Gastroesophageal sphincter (tissue), 4 donors: ENCODE measurements around the gene ARSH. TPM values are rescaled to one million over a fixed set of nuclear protein-coding genes. Genes with fewer than 3 reads are reported as not detected.

Experiments
- ATAC-seq: fragments of 150-250 bp; one replicate; pipeline ENCODE4 v1.9.1; 2016; ENCODE audit warnings: mild to moderate bottlenecking, moderate library complexity
- H3K27ac ChIP-seq, 4 donors: fragments of 200-600 bp; sonication (generic) in 3 of 4; 1 replicate in 3 of 4; 2 replicates in 1 of 4; pipeline ENCODE4 v1.5.1; 2016 to 2019
- H3K27me3 ChIP-seq: fragments of 200-600 bp; sonication (generic); one replicate; pipeline ENCODE4 v1.5.1; 2019
- H3K36me3 ChIP-seq, 2 donors: fragments of 200-600 bp; sonication (generic); one replicate each; pipeline ENCODE4 v1.5.1; 2019; ENCODE audit warnings: control low read depth in 1 of 2
- H3K4me1 ChIP-seq, 3 donors: fragments of 200-600 bp; sonication (generic); 1 replicate in 2 of 3; 2 replicates in 1 of 3; pipeline ENCODE4 v1.5.1; 2016 to 2019; ENCODE audit warnings: control low read depth in 2 of 3
- H3K4me3 ChIP-seq, 2 donors: fragments of 200-600 bp; sonication (generic); one replicate each; pipeline ENCODE4 v1.5.1; 2019; ENCODE audit warnings: mild to moderate bottlenecking in 1 of 2, moderate library complexity in 1 of 2
- H3K9me3 ChIP-seq, 3 donors: fragments of 200-600 bp; sonication (generic); one replicate each; pipeline ENCODE4 v1.5.1; 2017 to 2019; ENCODE audit warnings: control low read depth in 2 of 3
- CTCF ChIP-seq, 4 experiments: fragments of 200-600 bp in 2 of 4; fragments of 450-650 bp in 2 of 4; sonication (generic) in 1 of 4; IDR thresholded peaks; one replicate each; pipeline ENCODE4 v1.5.1; 2017 to 2019; ENCODE audit warnings: antibody characterized with exemption in 4 of 4, mild to moderate bottlenecking in 2 of 4, moderate library complexity in 2 of 4
- EP300 ChIP-seq: sonication (generic); formaldehyde crosslinking; IDR thresholded peaks from one replicate; pipeline ENCODE4 v1.6.1; 2017; ENCODE audit warnings: antibody characterized with exemption, mild to moderate bottlenecking
- POLR2A ChIP-seq, 2 donors: fragments of 450-650 bp; IDR thresholded peaks; one replicate each; pipeline ENCODE4 v1.6.1; 2017; ENCODE audit warnings: antibody characterized with exemption in 2 of 2, mild to moderate bottlenecking in 2 of 2, moderate library complexity in 1 of 2
- POLR2AphosphoS5 ChIP-seq: sonication (generic); formaldehyde crosslinking; IDR thresholded peaks from one replicate; pipeline ENCODE4 v1.6.1; 2017; ENCODE audit warnings: antibody characterized with exemption
- WGBS, 2 donors: methylation state at CpG; one replicate each; pipeline ENCODE4 v1.1.5; 2018; ENCODE audit warnings: low coverage in 1 of 2; 5-methylcytosine and 5-hydroxymethylcytosine counted together
- total RNA-seq, 4 donors: library from RNA; depleted of rRNA; stranded (reverse); fragments of >200 nt; gene quantifications; one replicate each; pipeline ENCODE4 v1.1.0, GENCODE V29; 2016

Gene ARSH
- total RNA-seq, 4 donors from 2014 or later, result 0.42 TPM; not detected in 3

DNA sequence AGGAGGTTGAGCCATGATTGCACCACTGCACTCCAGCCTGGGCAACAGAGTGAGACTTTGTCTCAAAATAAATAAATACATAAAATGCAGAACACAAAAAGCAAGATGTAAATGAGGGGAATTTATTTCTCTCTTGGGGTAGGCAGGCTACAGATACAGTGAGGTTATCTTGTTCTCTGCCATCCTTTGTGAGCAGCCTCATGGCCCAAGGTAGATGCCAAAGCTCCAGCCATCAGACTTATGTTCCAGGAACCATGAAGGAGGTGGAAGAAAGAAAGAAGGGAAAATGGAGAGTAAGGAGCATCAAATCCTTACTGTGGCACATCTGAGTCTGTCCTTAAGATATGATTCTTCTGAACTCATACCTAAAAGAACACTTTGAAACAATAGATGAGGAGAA is 11.1 kb downstream of the ARSH start:
- no peak for ATAC-seq
- no peaks in the 10 kb centered on the region for H3K4me1 ChIP-seq
- TF ChIP-seq POLR2A (IDR thresholded peaks at IDR 0.05), result no peak
- TF ChIP-seq CTCF (IDR thresholded peaks at IDR 0.05), result no peak
- no peak for TF ChIP-seq EP300
- no peak for TF ChIP-seq POLR2AphosphoS5
- H3K9me3 ChIP-seq, result no peaks in the 10 kb centered on the region
- no peaks in the 10 kb centered on the region for H3K27me3 ChIP-seq
- H3K27ac ChIP-seq, result no peak overlapping the region
- H3K36me3 ChIP-seq, result no peaks in the 10 kb centered on the region
- no peak overlapping the region for H3K4me3 ChIP-seq

- Histone ChIP-seq H3K36me3 (no peaks in the 10 kb centered on the region), H3K27me3 (no peaks in the 10 kb centered on the region), H3K4me1 (no peaks in the 10 kb centered on the region), H3K9me3 (no peaks in the 10 kb centered on the region), H3K4me3 (no peak overlapping the region), H3K27ac (no peak overlapping the region)
- 76% methylated on average over 5 of the region's 8 CpGs; no CpG with 5 or more reads in 1 of the 2 donors for WGBS, 2 donors
- no peak for ATAC-seq
- no peak for TF ChIP-seq POLR2AphosphoS5
- TF ChIP-seq CTCF (IDR thresholded peaks at IDR 0.05), result no peak
- no peak for TF ChIP-seq EP300
- no peak for TF ChIP-seq POLR2A (IDR thresholded peaks at IDR 0.05)
These were observed 17.8 kb downstream of the ARSH start for GRCh38 chrX:3024176-3024575.

DNA sequence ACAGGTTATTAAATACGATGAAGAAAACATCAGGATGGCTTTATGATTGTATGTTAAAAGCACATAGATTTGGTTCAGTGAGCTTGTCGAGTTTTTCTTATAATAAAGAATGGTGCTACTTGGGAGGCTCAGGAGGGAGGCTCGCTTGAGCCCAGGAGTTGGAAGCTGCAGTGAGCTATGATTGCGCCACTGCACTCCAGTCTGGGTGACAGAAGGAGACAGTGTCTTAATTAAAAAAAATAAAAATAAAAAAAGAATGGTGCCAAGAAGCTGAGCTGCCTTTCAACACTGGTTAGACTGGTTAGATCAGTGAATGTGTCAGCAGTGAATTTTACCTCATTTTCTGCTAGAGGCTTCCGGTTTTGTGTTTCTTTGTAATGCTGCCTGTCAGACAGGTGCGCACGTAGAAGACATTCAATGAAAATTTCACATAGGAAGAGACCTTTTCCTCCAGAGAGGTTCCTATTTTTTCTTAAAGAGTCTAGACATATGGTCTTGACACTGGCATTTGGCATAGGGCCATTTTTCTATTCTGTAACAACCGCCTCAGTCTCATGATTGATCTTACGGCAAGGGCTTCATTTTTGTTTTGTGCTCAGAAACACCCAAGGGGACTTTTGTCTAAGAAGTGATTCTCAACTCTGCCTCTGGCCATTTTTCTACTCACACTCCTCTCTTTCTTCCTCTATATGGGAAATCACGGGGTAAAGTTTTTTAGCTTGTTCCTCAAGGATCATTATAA is 19.9 kb downstream of the ARSH start:
- H3K27me3 ChIP-seq, result no peaks in the 10 kb centered on the region
- 61 to 71% methylated on average over 7 to 8 of the region's 10 CpGs for WGBS, 2 donors
- no peaks in the 10 kb centered on the region for H3K36me3 ChIP-seq
- H3K4me1 ChIP-seq, result no peaks in the 10 kb centered on the region
- H3K9me3 ChIP-seq, result no peaks in the 10 kb centered on the region
- no peak overlapping the region for H3K4me3 ChIP-seq
- H3K27ac ChIP-seq, result no peak overlapping the region
- TF ChIP-seq POLR2AphosphoS5, result no peak
- no peak for TF ChIP-seq CTCF (IDR thresholded peaks at IDR 0.05)
- no peak for TF ChIP-seq POLR2A (IDR thresholded peaks at IDR 0.05)
- TF ChIP-seq EP300, result no peak
- ATAC-seq, result no peak

DNA sequence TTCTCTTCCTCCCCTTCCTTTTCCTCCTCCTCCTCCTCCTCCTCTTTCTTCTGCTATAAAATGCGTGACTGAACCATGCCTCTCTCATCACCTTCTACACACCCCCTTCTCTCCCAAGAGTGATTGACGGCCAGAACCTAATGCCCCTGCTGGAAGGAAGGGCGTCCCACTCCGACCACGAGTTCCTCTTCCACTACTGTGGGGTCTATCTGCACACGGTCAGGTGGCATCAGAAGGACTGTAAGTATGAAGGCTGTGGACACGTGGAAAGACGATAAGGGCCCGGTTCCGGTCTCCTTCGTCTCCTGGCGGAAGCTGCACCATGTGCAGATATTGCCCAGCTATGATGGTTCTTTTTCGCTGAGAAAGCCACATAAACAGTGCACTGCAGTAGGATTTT is 22.8 kb downstream of the ARSH start:
- no peak for TF ChIP-seq POLR2AphosphoS5
- TF ChIP-seq CTCF (IDR thresholded peaks at IDR 0.05), result no peak
- TF ChIP-seq EP300, result no peak
- TF ChIP-seq POLR2A (IDR thresholded peaks at IDR 0.05), result no peak
- no peaks in the 10 kb centered on the region for H3K27me3 ChIP-seq
- H3K9me3 ChIP-seq, result no peaks in the 10 kb centered on the region
- no peak for ATAC-seq
- no peak overlapping the region for H3K27ac ChIP-seq
- 70 to 80% methylated on average over 1 to 4 of the region's 13 CpGs for WGBS, 2 donors
- H3K4me1 ChIP-seq, result no peaks in the 10 kb centered on the region
- no peaks in the 10 kb centered on the region for H3K36me3 ChIP-seq
- H3K4me3 ChIP-seq, result no peak overlapping the region

- no peaks in the 10 kb centered on the region for H3K4me1 ChIP-seq
- H3K4me3 ChIP-seq, result no peak overlapping the region
- TF ChIP-seq CTCF (IDR thresholded peaks at IDR 0.05), result no peak
- no peak for TF ChIP-seq POLR2A (IDR thresholded peaks at IDR 0.05)
- TF ChIP-seq EP300, result no peak
- TF ChIP-seq POLR2AphosphoS5, result no peak
- ATAC-seq, result no peak
- 60 to 68% methylated on average over 1 to 3 of the region's 3 CpGs for WGBS, 2 donors
- no peaks in the 10 kb centered on the region for H3K9me3 ChIP-seq
- no peaks in the 10 kb centered on the region for H3K36me3 ChIP-seq
- H3K27ac ChIP-seq, result no peak overlapping the region
- no peaks in the 10 kb centered on the region for H3K27me3 ChIP-seq
These were observed 30.9 kb downstream of the ARSH start for GRCh38 chrX:3037218-3037617.
